Gastrocnemius medialis (tissue), 4 donors: ENCODE results near the gene GNB5. TPM values are rescaled to one million over a fixed set of nuclear protein-coding genes. Genes with fewer than 3 reads are reported as not detected.
"Not testable (repeated sequence)": the region's sequence is repeated elsewhere in the genome, so short reads cannot be mapped to it uniquely, and the experiment has no call there.

ENCODE experiments used
- ATAC-seq, 2 donors: fragments of 150-250 bp; one replicate each; pipeline ENCODE4 v1.9.1; 2016
- DNase-seq, 2 donors: peaks; one replicate each; pipeline ENCODE4 v3.0.0-alpha.2; 2019
- H3K27ac ChIP-seq, 4 donors: fragments of 200-600 bp; sonication (generic); 1 replicate in 1 of 4; 2 replicates in 3 of 4; pipeline ENCODE4 v1.5.1; 2016 to 2018; ENCODE audit warnings: mild to moderate bottlenecking in 2 of 4, moderate library complexity in 1 of 4
- H3K27me3 ChIP-seq, 3 donors: fragments of 200-600 bp; sonication (generic) in 2 of 3; 1 replicate in 1 of 3; 2 replicates in 2 of 3; pipeline versions ENCODE4 v1.5.1 to v1.6.0; 2016 to 2019; ENCODE audit warnings: mild to moderate bottlenecking in 1 of 3, moderate library complexity in 1 of 3
- H3K36me3 ChIP-seq, 2 donors: fragments of 200-600 bp; sonication (generic) in 1 of 2; one replicate each; pipeline ENCODE4 v1.5.1; 2017 to 2018
- H3K4me1 ChIP-seq, 2 donors: fragments of 200-600 bp; sonication (generic) in 1 of 2; one replicate each; pipeline ENCODE4 v1.5.1; 2016 to 2017; ENCODE audit warnings: mild to moderate bottlenecking in 2 of 2
- H3K4me3 ChIP-seq, 4 donors: fragments of 200-600 bp; sonication (generic) in 3 of 4; 1 replicate in 1 of 4; 2 replicates in 3 of 4; pipeline ENCODE4 v1.5.1; 2016 to 2019; ENCODE audit warnings: mild to moderate bottlenecking in 2 of 4
- H3K9me3 ChIP-seq, 3 donors: fragments of 200-600 bp; sonication (generic) in 2 of 3; 1 replicate in 1 of 3; 2 replicates in 2 of 3; pipeline ENCODE4 v1.5.1; 2016 to 2019
- POLR2A ChIP-seq, 2 donors: fragments of 450-650 bp; IDR thresholded peaks; one replicate each; pipeline ENCODE4 v1.6.1; 2017; ENCODE audit warnings: antibody characterized with exemption in 2 of 2, mild to moderate bottlenecking in 2 of 2, moderate library complexity in 2 of 2
- in situ Hi-C, 4 donors: fragments of 200-750 bp; cut with MboI; loops; one replicate each; pipeline versions ENCODE4 v1.15.0 to v1.8.0; 2017; ENCODE audit warnings: low sequenced_read_pairs in 4 of 4
- intact Hi-C: fragments of 100-400 bp; cut with DNase I; formaldehyde crosslinking; loops from one replicate; pipeline ENCODE4 v1.15.1; 2023; ENCODE audit warnings: low total_unique reads
- total RNA-seq, 4 donors: library from RNA; depleted of rRNA; stranded (reverse); fragments of >200 nt; gene quantifications; one replicate each; pipeline versions ENCODE4 v1.1.0 to v1.2.3, GENCODE V29; 2016
- TF ChIP-seq, protein P1 (sequence below), 5 experiments: fragments of 450-650 bp in 3 of 5; fragments of 200-600 bp in 2 of 5; sonication (generic) in 2 of 5; IDR thresholded peaks in 4 of 5; conservative IDR thresholded peaks in 1 of 5; 1 replicate in 4 of 5; 2 replicates in 1 of 5; pipeline ENCODE4 v1.5.1; 2016 to 2019; ENCODE audit warnings: antibody characterized with exemption in 5 of 5, mild to moderate bottlenecking in 3 of 5, moderate library complexity in 3 of 5

The GNB5 gene
- total RNA-seq, 4 donors from 2014 or later = 2.9 to 4.6 (median 3.6) TPM

DNA sequence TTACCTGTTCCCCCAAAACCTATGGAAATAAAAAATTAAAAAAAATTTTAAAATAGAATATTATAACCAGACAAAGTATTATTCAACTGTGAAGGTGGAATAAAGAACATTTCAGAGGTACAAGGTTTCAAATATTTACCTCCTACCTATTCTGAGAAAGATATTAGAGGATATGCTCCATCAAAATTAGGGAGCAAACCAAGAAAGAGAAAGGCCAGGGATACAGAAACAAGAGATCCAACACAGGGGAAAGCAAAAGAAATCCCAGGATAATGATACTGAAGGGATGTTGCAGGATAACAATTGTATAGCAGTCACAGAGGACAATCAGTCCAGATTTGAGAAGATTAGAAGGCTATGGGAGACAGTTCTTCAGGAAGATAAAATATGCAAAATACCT lies 101.0 kb downstream of the GNB5 start:
- TF ChIP-seq, protein P1, sequence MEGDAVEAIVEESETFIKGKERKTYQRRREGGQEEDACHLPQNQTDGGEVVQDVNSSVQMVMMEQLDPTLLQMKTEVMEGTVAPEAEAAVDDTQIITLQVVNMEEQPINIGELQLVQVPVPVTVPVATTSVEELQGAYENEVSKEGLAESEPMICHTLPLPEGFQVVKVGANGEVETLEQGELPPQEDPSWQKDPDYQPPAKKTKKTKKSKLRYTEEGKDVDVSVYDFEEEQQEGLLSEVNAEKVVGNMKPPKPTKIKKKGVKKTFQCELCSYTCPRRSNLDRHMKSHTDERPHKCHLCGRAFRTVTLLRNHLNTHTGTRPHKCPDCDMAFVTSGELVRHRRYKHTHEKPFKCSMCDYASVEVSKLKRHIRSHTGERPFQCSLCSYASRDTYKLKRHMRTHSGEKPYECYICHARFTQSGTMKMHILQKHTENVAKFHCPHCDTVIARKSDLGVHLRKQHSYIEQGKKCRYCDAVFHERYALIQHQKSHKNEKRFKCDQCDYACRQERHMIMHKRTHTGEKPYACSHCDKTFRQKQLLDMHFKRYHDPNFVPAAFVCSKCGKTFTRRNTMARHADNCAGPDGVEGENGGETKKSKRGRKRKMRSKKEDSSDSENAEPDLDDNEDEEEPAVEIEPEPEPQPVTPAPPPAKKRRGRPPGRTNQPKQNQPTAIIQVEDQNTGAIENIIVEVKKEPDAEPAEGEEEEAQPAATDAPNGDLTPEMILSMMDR (IDR thresholded peaks at IDR 0.05 in 4 of 5, conservative IDR thresholded peaks at IDR 0.05 in 1 of 5) = no peak
- TF ChIP-seq POLR2A (IDR thresholded peaks at IDR 0.05) = no peak
- intact Hi-C loops = no loop called here

DNA sequence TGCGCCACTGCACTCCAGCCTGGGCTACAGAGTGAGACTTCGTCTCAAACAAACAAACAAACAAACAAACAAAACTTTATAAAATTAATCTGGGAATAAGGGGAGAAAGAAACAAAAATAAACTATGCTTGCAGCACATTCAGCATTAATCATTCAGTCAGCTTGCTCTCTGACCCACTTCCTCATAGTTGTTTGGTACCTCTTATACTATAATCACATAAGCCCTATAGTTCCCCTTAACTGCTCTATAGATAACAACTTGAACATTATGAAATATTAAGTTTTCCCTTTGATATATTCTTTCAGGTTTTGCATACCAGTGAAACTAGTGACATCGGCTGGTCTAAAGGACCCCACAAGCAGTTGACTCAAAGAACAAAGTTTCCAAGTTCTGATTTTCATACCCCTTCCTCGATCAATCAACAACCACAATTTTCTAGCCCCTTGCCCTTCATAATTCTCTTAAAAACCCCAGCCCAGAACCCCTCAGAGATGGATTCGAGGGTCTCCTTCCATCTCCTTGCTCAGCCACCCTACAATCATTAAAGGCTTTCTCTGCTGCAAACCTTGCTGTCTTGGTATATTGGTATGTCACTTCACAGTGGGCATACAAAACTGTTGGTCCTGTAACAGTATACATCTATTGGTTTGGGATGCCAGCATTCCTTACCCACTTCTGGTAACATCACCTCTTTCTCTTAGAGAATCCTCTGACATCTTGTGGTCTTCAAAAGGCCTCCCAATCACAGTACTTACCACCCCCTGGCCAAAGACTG lies 105.0 kb downstream of the GNB5 start:
- ATAC-seq = no peak
- intact Hi-C loops (no loop called here), in situ Hi-C loops (loop anchor here in 2 of 4 donors (10.0 to 25.0 kb wide), 2 partner anchors 99 to 121 kb away; no protein-coding TSS in a partner anchor)
- Histone ChIP-seq H3K36me3 (no peaks in the 10 kb centered on the region), H3K4me3 (no peak overlapping the region), H3K27ac (no peak overlapping the region), H3K9me3 (peaks cover 0 to 4% (median 0%) of the 10 kb centered on the region in 3 donors), H3K27me3 (peaks cover 0 to 4% (median 0%) of the 10 kb centered on the region in 3 donors), H3K4me1 (no peaks in the 10 kb centered on the region)
- TF ChIP-seq POLR2A (IDR thresholded peaks at IDR 0.05) = no peak
- TF ChIP-seq, protein P1 (IDR thresholded peaks at IDR 0.05 in 4 of 5, conservative IDR thresholded peaks at IDR 0.05 in 1 of 5) = no peak
- no peak for DNase-seq

More for the DNA sequence above, 101.0 kb downstream of the GNB5 start:
- no peaks in the 10 kb centered on the region for H3K36me3 ChIP-seq
- DNase-seq = no peak
- peaks cover 0 to 4% (median 0%) of the 10 kb centered on the region in 3 donors for H3K9me3 ChIP-seq
- no peak overlapping the region for H3K4me3 ChIP-seq
- H3K27me3 ChIP-seq = peaks cover 0 to 4% (median 0%) of the 10 kb centered on the region in 3 donors
- ATAC-seq = no peak
- H3K4me1 ChIP-seq = peaks cover 0 to 7% of the 10 kb centered on the region in 2 donors
- in situ Hi-C loops = loop anchor here in 1 of 4 donors (25.0 kb wide), 1 partner anchor 103 kb away; no protein-coding TSS in a partner anchor
- no peak overlapping the region for H3K27ac ChIP-seq

DNA sequence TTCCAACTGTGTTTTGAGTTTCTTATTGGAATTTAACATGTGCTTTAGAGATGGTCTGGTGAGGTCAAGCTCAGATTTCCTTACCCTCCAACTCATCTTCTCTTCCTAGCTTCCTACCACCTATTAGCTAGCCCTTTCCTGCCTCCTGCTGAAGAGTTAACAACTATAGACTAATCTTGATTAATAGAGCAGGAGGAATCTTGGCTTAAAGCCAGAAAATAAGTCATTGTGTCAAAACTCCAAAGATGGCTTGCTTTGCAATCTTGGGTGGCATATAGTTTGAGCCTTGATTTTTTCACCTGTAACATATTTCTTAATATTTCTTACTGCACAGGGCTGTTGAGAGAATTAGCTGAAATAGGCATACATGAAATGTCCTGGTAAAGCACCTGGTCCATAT lies 105.9 kb downstream of the GNB5 start:
- no peak for DNase-seq
- ATAC-seq = no peak
- Histone ChIP-seq H3K27ac (no peak overlapping the region), H3K27me3 (peaks cover 0 to 4% (median 0%) of the 10 kb centered on the region in 3 donors), H3K36me3 (no peaks in the 10 kb centered on the region), H3K9me3 (peaks cover 0 to 2% (median 0%) of the 10 kb centered on the region in 3 donors), H3K4me1 (no peaks in the 10 kb centered on the region), H3K4me3 (no peak overlapping the region)
- TF ChIP-seq, protein P1 (IDR thresholded peaks at IDR 0.05 in 4 of 5, conservative IDR thresholded peaks at IDR 0.05 in 1 of 5) = no peak
- no peak for TF ChIP-seq POLR2A (IDR thresholded peaks at IDR 0.05)
- in situ Hi-C loops = loop anchor here in 2 of 4 donors (10.0 to 25.0 kb wide), 2 partner anchors 98 to 120 kb away; no protein-coding TSS in a partner anchor
- intact Hi-C loops = no loop called here

DNA sequence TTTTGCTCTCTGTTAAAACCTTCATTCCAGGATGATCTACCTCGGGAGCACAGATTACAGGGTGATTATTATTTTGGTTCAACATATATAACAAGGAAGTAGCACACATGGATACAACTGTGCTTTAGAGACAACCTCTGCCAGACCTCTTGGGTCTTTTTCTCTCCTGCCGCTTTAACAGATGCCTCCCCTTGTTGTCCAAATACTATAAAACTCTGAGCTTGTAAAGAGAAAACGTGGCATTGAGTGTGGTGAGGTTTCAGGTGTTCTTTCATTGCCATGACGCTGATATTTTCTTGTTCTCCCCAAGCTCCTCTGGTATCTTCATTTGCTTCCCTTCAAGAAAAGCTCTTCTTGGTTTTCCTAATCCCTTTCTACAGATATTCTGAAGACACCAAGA lies 107.6 kb downstream of the GNB5 start:
- no peak overlapping the region for H3K27ac ChIP-seq
- H3K4me1 ChIP-seq = no peaks in the 10 kb centered on the region
- ATAC-seq (no peak), DNase-seq (no peak)
- in situ Hi-C loops = loop anchor here in 2 of 4 donors (10.0 to 25.0 kb wide), 2 partner anchors 96 to 119 kb away; no protein-coding TSS in a partner anchor
- TF ChIP-seq, protein P1 (IDR thresholded peaks at IDR 0.05 in 4 of 5, conservative IDR thresholded peaks at IDR 0.05 in 1 of 5) = no peak
- no peak for TF ChIP-seq POLR2A (IDR thresholded peaks at IDR 0.05)
- intact Hi-C loops = no loop called here
- no peaks in the 10 kb centered on the region for H3K9me3 ChIP-seq
- H3K27me3 ChIP-seq = no peaks in the 10 kb centered on the region
- H3K4me3 ChIP-seq = no peak overlapping the region
- H3K36me3 ChIP-seq = no peaks in the 10 kb centered on the region

DNA sequence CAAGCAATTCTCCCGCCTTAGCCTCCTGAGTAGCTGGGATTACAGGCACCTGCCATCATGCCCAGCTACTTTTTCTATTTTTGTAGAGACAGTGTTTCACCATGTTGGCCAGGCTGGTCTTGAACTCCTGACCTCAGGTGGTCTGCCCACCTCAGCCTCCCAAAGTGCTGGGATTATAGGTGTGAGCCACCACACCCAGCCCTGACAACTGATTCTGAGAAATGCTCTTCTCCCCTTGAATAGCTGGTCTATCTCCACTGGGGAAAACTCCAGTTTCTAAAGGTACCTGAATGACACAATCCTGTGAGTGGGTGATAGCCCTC lies 108.2 kb downstream of the GNB5 start:
- H3K4me3 ChIP-seq, H3K27ac ChIP-seq, intact Hi-C loops, DNase-seq, H3K9me3 ChIP-seq, H3K36me3 ChIP-seq, H3K4me1 ChIP-seq, ATAC-seq, H3K27me3 ChIP-seq: not testable (repeated sequence)
- in situ Hi-C loops = loop anchor here in 2 of 4 donors (10.0 to 25.0 kb wide), 2 partner anchors 96 to 118 kb away; no protein-coding TSS in a partner anchor
